GM18868 (cell line): ENCODE data around the gene ANKEF1.
A peak's percentile ranks its signal among the peaks of the same experiment; 100 is the strongest.

Source experiments
- ATAC-seq: cut with Tn5 transposase; IDR thresholded peaks from one replicate; pipeline ENCODE4 v1.9.1; 2021; ENCODE audit warnings: mild to moderate bottlenecking, moderate library complexity; ENCODE audit not compliant: unreplicated experiment

ANKEF1 gene

DNA sequence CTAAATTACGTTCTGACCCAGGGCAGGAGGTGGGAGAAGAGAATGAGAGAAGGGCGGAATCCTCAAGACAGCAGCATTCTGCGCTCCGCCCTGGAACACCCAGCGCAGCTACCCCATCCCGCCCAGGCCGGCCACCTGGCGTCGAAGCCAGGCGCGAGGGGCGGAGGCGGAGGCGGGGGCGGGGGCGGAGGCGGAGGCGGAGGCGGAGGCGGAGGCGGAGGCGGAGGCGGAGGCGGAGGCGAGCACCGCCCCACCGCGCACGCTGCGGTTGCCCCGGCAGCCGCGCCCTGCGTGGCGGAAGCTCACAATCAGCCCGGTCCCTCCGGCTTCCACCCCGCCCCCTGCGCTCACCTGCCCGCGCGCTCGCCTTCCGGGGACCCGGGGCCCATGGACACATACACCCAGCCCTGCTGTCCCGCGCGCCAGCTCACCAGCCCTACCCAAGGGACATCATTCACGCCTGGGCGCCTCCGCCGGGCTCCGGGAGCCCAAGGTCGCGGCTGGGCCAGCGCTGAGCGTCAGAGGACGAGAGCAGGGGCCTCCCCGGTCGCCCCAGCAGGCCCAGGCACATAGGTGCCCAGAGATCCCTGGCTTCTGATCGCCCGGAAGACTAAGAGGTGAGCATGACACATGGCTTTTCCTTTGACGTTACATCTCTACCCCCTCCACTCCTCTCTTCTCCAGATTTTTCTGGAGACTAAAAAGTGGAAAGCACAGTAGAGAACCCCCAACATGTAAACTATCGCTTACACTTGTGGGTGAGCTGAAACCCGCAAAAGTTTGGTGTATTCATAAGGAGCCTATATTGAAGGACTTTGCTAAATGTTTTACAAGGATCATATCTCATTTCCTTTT is at the start of gene ANKEF1:
Gene ANKEF1, plus strand, starts transcription at position 271 of the 855 bp plus-strand sequence. CDS start 3,315 bp downstream, outside the sequence.
- peak; percentile 93 for ATAC-seq

GRCh38 chr20:9985281-9985680 is 49.5 kb upstream of the ANKEF1 start:
- ATAC-seq = no peak

DNA sequence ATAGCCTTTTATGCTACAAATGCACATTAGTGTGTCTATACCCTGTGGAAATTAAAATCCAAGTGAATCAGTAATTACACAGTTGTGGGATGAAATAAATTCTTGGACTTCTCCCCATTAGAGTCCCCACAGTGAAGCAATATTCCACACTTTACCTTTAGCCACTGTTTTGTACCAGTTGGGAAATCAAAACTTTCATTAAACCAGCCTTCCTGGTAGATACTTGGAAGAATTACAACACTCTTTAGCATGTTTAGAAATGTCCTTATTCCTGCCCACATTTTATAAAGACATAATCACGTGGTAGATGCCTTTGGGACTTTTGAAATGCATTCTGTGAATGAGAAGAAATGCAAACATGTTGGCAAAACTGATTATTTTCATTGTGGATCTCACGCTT is 49.0 kb upstream of the ANKEF1 start:
- no peak for ATAC-seq

GRCh38 chr20:9989066-9989724 is 45.6 kb upstream of the ANKEF1 start:
- ATAC-seq = no peak

- ATAC-seq = no peak
Observed at GRCh38 chr20:9993137-9993536, 41.6 kb upstream of the ANKEF1 start.

GRCh38 chr20:9994676-9995075 is 40.1 kb upstream of the ANKEF1 start:
- no peak for ATAC-seq

- ATAC-seq = no peak
Observed at GRCh38 chr20:9995510-9996272, 39.1 kb upstream of the ANKEF1 start.

GRCh38 chr20:9996944-9997343 is 37.8 kb upstream of the ANKEF1 start:
- no peak for ATAC-seq

GRCh38 chr20:9999645-10000044 is 35.1 kb upstream of the ANKEF1 start:
- ATAC-seq = peak; percentile 81

- ATAC-seq = no peak
Observed at GRCh38 chr20:10002866-10003265, 31.9 kb upstream of the ANKEF1 start.

DNA sequence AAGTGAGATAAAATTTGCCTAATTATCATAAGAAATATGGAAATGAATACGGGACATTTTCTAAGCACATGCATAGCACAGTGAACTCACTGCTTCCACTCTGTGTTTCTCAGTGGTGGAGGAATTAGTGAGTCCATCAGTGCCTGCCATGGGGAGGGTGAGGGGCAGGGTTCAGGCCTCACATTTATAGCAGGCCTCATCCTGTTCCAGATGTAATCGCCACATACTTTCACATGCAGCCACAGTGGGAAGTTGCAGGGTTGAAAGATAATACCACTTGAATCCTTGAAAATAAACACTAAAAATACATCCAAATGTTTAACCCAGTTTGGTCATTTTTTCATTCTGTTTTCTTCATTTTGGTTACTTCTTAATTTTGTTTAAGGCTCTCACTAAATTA is 29.9 kb upstream of the ANKEF1 start:
- no peak for ATAC-seq

DNA sequence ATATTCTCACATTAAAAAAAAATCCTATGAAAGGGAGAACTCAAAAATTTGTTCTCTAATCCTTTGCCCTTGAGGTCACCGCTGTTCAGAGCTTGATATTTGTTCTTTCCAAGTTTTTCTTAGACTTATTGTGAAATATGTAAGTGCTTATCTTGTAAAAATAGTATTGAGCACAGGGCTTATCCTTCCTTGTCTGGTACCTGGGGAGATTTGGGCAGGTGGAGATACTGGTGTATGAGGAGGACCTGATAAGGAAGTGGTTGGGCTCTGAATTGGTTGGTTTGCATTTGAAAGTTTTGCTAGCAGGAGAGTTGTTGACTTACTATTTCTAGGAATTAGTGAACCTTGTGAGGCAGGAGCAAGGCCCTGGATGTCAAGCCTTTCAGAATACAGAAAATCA is 28.9 kb upstream of the ANKEF1 start:
- no peak for ATAC-seq

DNA sequence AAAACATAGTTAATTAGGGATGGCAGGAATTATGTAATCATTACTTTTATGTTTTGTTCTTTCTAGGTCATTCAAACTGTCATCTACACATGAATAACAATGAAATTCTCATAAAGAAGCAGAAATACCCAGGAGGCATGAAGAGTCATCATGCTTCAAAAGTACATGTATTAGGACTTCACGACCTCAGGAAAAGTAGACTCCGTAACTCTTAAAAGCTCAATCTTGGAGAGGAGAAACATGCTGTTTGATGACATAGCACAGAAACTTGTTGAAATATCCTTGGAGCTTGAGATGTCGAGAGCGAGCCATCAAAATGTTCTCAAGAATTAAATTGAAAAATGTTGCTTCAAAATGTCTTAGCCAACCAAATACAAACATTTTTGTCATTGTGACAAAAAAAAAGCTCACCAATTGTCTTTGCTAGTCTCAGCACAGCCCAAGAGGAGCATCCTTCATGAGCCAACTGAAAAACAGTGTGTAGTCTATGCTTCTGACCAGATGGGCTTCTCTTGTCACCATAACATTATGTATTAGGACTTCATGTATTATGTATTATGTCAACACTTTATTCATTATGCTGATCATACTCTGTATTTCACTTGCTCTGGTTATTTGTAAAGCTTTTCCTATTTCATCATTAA is 28.2 kb upstream of the ANKEF1 start:
- no peak for ATAC-seq

- ATAC-seq = no peak
Observed at GRCh38 chr20:10007158-10007557, 27.6 kb upstream of the ANKEF1 start.

- no peak for ATAC-seq
Observed at GRCh38 chr20:10007747-10008146, 27.0 kb upstream of the ANKEF1 start.

- ATAC-seq = no peak
Observed at GRCh38 chr20:10012464-10012863, 22.3 kb upstream of the ANKEF1 start.

- no peak for ATAC-seq
Observed at GRCh38 chr20:10014431-10014830, 20.4 kb upstream of the ANKEF1 start.

DNA sequence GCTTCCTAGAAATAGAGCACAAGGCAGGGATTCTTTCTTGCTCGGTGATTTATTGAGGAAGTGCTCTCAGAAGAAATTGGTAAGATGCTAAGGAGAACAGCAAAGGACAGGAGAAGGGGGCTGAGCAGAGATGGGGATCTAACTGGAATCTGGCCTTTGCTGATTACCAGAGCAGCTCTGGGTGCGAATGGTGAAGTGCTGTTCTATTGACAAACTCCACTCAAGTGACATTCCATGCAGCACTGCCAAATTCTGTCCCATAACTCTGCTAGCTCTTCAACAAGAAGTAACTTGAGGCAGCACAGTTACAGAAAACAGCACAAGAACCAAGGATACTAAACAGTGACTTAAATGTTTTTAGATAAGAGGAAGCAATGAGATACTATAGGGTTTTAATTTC is 13.8 kb upstream of the ANKEF1 start:
- no peak for ATAC-seq

DNA sequence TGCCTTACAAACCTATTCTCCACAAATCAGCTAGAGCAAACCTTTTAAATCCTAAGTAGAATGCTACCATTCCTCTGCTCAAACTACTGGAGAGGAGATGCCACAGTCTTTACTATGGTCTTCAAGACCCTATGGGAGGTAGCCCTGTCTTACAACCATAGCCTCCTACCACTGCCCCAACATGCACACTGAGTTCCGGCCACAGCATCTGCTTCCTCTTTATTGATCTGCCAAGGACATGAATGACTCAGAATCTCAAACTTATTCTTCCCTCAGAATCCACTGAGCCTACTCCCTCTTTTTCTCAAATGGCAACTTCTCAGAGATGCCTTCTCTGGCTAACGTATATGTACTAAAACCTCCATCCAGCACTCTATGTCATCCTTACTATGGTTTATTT is 12.2 kb upstream of the ANKEF1 start:
- no peak for ATAC-seq

GRCh38 chr20:10023911-10024310 is 10.9 kb upstream of the ANKEF1 start:
- ATAC-seq = no peak
